Glomerular visceral epithelial cell (primary cell): Measurements from ENCODE around the gene GREB1.
A peak's percentile ranks its signal among the peaks of the same experiment; 100 is the strongest.

Experiments used
- DNase-seq: peaks from one replicate; pipeline ENCODE4 v3.0.0-alpha.2; 2016; ENCODE audit errors: extremely low spot score

Gene GREB1

GRCh38 chr2:11665028-11665427 lies 131.2 kb downstream of the GREB1 start:
- DNase-seq = no peak

- DNase-seq = no peak
Observed at GRCh38 chr2:11665510-11666362, 131.9 kb downstream of the GREB1 start.

- DNase-seq = no peak
Observed at GRCh38 chr2:11667194-11667593, 133.3 kb downstream of the GREB1 start.

GRCh38 chr2:11667866-11668637 lies 134.2 kb downstream of the GREB1 start:
- no peak for DNase-seq

- peak; percentile 8 for DNase-seq
Observed at GRCh38 chr2:11669454-11670291, 135.8 kb downstream of the GREB1 start, which contains the start of gene NTSR2. Gene NTSR2, minus strand, starts transcription at chr2:11670195. Its CDS starts 66 bp downstream, at chr2:11670129.

GRCh38 chr2:11672407-11672806 lies 138.6 kb downstream of the GREB1 start:
- DNase-seq = no peak

GRCh38 chr2:11674983-11675382 lies 141.1 kb downstream of the GREB1 start:
- DNase-seq = no peak

- no peak for DNase-seq
Observed at GRCh38 chr2:11675423-11676112, 141.7 kb downstream of the GREB1 start.

GRCh38 chr2:11676640-11677039 lies 142.8 kb downstream of the GREB1 start:
- DNase-seq = no peak

GRCh38 chr2:11677136-11678055 lies 143.6 kb downstream of the GREB1 start:
- no peak for DNase-seq

- no peak for DNase-seq
Observed at GRCh38 chr2:11678306-11678960, 144.6 kb downstream of the GREB1 start.

- no peak for DNase-seq
Observed at GRCh38 chr2:11679016-11679415, 145.2 kb downstream of the GREB1 start.

- no peak for DNase-seq
Observed at GRCh38 chr2:11679486-11680181, 145.8 kb downstream of the GREB1 start.

- no peak for DNase-seq
Observed at GRCh38 chr2:11680182-11680900, 146.5 kb downstream of the GREB1 start.

GRCh38 chr2:11680901-11681721 lies 147.3 kb downstream of the GREB1 start:
- DNase-seq = no peak

- DNase-seq = peak; percentile 12
Observed at GRCh38 chr2:11681722-11682589, 148.1 kb downstream of the GREB1 start.

GRCh38 chr2:11682590-11682915 lies 148.7 kb downstream of the GREB1 start:
- DNase-seq = no peak
